CD4-positive, CD25-positive, alpha-beta regulatory T cell (primary cell): ENCODE measurements around the gene CDC42BPG. TPM values are rescaled to one million over a fixed set of nuclear protein-coding genes. Genes with fewer than 3 reads are reported as not detected.

Source experiments
- ATAC-seq, 2 donors: fragments of 150-1000 bp; cut with Tn5 transposase; one replicate each; pipeline ENCODE4 v1.10.0; 2021; ENCODE audit warnings: low read depth in 2 of 2, moderate number of reproducible peaks in 2 of 2, moderate library complexity in 1 of 2
- DNase-seq, 3 donors: peaks; one replicate each; pipeline versions ENCODE4 v3.0.0 to v3.0.0-alpha.2; 2012 to 2022; ENCODE audit warnings: mixed read lengths in 1 of 3
- H3K27ac ChIP-seq: one replicate; pipeline ENCODE4 v1.7.0; 2013; ENCODE audit warnings: mild to moderate bottlenecking, low read length; ENCODE audit not compliant: insufficient read depth, poor library complexity, severe bottlenecking
- H3K27me3 ChIP-seq: one replicate; pipeline ENCODE4 v1.7.0; 2013; ENCODE audit warnings: low read length; ENCODE audit not compliant: control insufficient read depth, insufficient read depth
- H3K36me3 ChIP-seq: one replicate; pipeline ENCODE4 v1.7.0; 2013; ENCODE audit warnings: mild to moderate bottlenecking, low read length, moderate library complexity; ENCODE audit not compliant: control insufficient read depth, insufficient read depth
- H3K4me1 ChIP-seq: 2 replicates; pipeline ENCODE4 v1.7.0; 2013; ENCODE audit warnings: mild to moderate bottlenecking, low read length; ENCODE audit not compliant: insufficient read depth, control insufficient read depth, poor library complexity, severe bottlenecking
- H3K4me3 ChIP-seq: one replicate; pipeline ENCODE4 v1.7.0; 2013; ENCODE audit warnings: low read depth, mild to moderate bottlenecking, low read length, moderate library complexity
- H3K9me3 ChIP-seq, 2 experiments: 1 replicate in 1 of 2; 2 replicates in 1 of 2; pipeline ENCODE4 v1.7.0; 2013; ENCODE audit warnings: low read length in 2 of 2, mild to moderate bottlenecking in 1 of 2, moderate library complexity in 1 of 2; ENCODE audit not compliant: control insufficient read depth in 2 of 2
- H3K27ac Mint-ChIP-seq, 3 donors: one replicate each; pipeline ENCODE4 v1.8.0; 2020 to 2022; ENCODE audit warnings: mild to moderate bottlenecking in 3 of 3, mixed read lengths in 3 of 3, moderate library complexity in 2 of 3
- H3K27me3 Mint-ChIP-seq: one replicate; pipeline ENCODE4 v1.8.0; 2022; ENCODE audit warnings: mild to moderate bottlenecking, mixed read lengths
- H3K36me3 Mint-ChIP-seq: one replicate; pipeline ENCODE4 v1.8.0; 2020; ENCODE audit warnings: mixed read lengths
- H3K4me1 Mint-ChIP-seq, 4 donors: one replicate each; pipeline ENCODE4 v1.8.0; 2020 to 2022; ENCODE audit warnings: mixed read lengths in 4 of 4, mild to moderate bottlenecking in 1 of 4
- H3K4me3 Mint-ChIP-seq, 4 donors: one replicate each; pipeline ENCODE4 v1.8.0; 2020 to 2022; ENCODE audit warnings: mild to moderate bottlenecking in 4 of 4, mixed read lengths in 4 of 4, moderate library complexity in 3 of 4
- H3K9me3 Mint-ChIP-seq, 7 donors: one replicate each; pipeline ENCODE4 v1.8.0; 2020 to 2022; ENCODE audit warnings: mixed read lengths in 7 of 7, mild to moderate bottlenecking in 3 of 7, moderate library complexity in 2 of 7
- polyA plus RNA-seq, 4 donors: library from polyadenylated mRNA; unstranded; fragments of 300-500 nt; fragmentation: Illumina TruSeq; gene quantifications; one replicate each; pipeline ENCODE4 v1.2.3, GENCODE V29; 2021
- total RNA-seq: library from RNA; stranded (reverse); gene quantifications from one replicate; pipeline ENCODE4 v1.2.3, GENCODE V29; 2022

The CDC42BPG gene
- total and polyA plus RNA-seq, 5 donors from 2014 or later, result 0.11 to 11.6 (median 0.13) TPM; not detected in 2

DNA sequence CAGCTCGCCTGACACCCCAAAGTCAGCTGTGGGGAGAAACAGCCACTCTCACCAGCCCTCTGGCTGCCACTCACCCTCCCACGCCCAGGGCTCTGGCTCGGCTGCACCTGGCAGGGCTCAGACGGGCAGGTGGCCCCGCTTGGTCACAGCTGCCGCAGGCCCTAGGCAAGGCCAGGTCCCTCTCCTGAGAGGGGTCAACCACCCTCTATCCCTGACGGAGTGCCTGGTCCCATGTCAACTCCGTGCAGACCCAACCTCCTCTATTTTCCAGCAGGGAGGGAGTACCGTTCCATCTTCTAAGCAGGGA is 43.3 kb downstream of the CDC42BPG start:
- peaks cover 13% of the 10 kb centered on the region for H3K36me3 Mint-ChIP-seq
- no peaks in the 10 kb centered on the region for H3K9me3 Mint-ChIP-seq
- no peaks in the 10 kb centered on the region for H3K27me3 ChIP-seq
- H3K27ac Mint-ChIP-seq, result peak overlapping the region in 2 of 3 donors; percentile 67 to 88
- H3K4me1 ChIP-seq, result peaks cover 33% of the 10 kb centered on the region
- no peaks in the 10 kb centered on the region for H3K27me3 Mint-ChIP-seq
- peak overlapping the region; percentile 75 to 88 (median 86) for H3K4me3 Mint-ChIP-seq
- H3K9me3 ChIP-seq, result no peaks in the 10 kb centered on the region
- peaks cover 0 to 47% (median 14%) of the 10 kb centered on the region in 4 donors for H3K4me1 Mint-ChIP-seq
- no peak overlapping the region for H3K4me3 ChIP-seq
- H3K27ac ChIP-seq, result peak overlapping the region; percentile 82
- DNase-seq (no peak), ATAC-seq (no peak)
- H3K36me3 ChIP-seq, result peaks cover 47% of the 10 kb centered on the region

DNA sequence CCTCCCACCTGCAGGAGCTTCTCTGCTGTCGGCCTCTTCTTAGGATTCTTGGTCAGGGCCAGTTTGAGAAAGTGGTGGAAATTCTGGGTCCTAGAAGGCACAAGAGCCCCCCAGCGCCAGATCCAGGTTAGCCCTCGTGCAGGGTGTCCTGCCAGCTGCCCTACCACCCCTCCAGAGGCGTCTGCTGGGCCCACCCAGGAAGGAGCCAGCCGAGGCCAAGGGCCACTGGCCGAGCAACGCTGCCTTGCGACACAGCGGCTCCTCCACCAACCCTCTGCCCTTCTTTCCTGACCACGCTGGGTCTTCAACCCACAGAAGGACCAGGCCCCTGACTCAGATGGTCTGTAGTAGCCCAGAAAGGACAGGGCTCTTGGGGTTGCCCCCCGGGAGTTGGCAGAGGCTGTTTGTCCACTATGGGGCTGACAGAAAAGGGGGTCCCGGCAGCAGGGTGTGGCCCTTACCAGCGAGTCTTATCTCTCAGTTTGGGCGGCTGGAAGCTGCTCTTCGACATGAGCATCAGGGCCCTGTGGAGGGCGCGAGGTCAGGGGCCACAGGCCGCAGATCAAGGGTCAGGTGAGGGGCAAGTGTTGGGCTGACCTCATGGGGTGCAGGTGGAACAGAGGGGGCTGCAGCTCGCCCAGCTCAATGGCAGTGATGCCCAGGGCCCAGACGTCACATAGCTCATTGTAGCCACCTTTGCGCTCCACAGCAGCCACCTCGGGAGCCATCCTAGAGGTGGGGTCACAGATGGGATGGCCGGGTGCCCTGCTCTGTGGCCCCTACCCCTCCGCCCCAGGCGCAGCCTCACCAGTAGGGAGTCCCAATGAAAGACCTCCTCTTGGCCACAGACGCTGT is 43.9 kb downstream of the CDC42BPG start:
- DNase-seq (no peak), ATAC-seq (no peak)
- H3K27me3 Mint-ChIP-seq, result no peaks in the 10 kb centered on the region
- peaks cover 9% of the 10 kb centered on the region for H3K36me3 Mint-ChIP-seq
- peak overlapping the region; percentile 75 to 88 (median 86) for H3K4me3 Mint-ChIP-seq
- Histone ChIP-seq H3K4me3 (no peak overlapping the region), H3K36me3 (peaks cover 44% of the 10 kb centered on the region), H3K4me1 (peaks cover 33% of the 10 kb centered on the region), H3K27me3 (no peaks in the 10 kb centered on the region), H3K9me3 (no peaks in the 10 kb centered on the region), H3K27ac (peak overlapping the region; percentile 82)
- H3K27ac Mint-ChIP-seq, result peak overlapping the region in 2 of 3 donors; percentile 67 to 88
- no peaks in the 10 kb centered on the region for H3K9me3 Mint-ChIP-seq
- peaks cover 0 to 53% (median 16%) of the 10 kb centered on the region in 4 donors for H3K4me1 Mint-ChIP-seq

- Histone ChIP-seq H3K36me3 (peaks cover 38% of the 10 kb centered on the region), H3K27ac (no peak overlapping the region), H3K4me3 (no peak overlapping the region), H3K27me3 (no peaks in the 10 kb centered on the region), H3K9me3 (no peaks in the 10 kb centered on the region), H3K4me1 (peaks cover 33% of the 10 kb centered on the region)
- Mint-ChIP-seq H3K27ac (no peak overlapping the region), H3K9me3 (no peaks in the 10 kb centered on the region), H3K4me3 (peak overlapping the region in 2 of 4 donors; percentile 47 to 51), H3K4me1 (peaks cover 0 to 57% (median 20%) of the 10 kb centered on the region in 4 donors), H3K36me3 (peaks cover 9% of the 10 kb centered on the region), H3K27me3 (no peaks in the 10 kb centered on the region)
- no peak for DNase-seq
- no peak for ATAC-seq
These were observed 44.7 kb downstream of the CDC42BPG start for GRCh38 chr11:64799623-64800302.

GRCh38 chr11:64799256-64799622 is 45.2 kb downstream of the CDC42BPG start:
- H3K4me1 ChIP-seq, result peaks cover 33% of the 10 kb centered on the region
- H3K4me1 Mint-ChIP-seq, result peaks cover 0 to 61% (median 24%) of the 10 kb centered on the region in 4 donors
- H3K4me3 ChIP-seq, result no peak overlapping the region

GRCh38 chr11:64796757-64797541 is 47.5 kb downstream of the CDC42BPG start:
- Histone ChIP-seq H3K4me1 (peaks cover 15% of the 10 kb centered on the region), H3K27ac (no peak overlapping the region), H3K9me3 (no peaks in the 10 kb centered on the region), H3K36me3 (peaks cover 45% of the 10 kb centered on the region), H3K27me3 (no peaks in the 10 kb centered on the region), H3K4me3 (no peak overlapping the region)
- no peaks in the 10 kb centered on the region for H3K27me3 Mint-ChIP-seq
- no peak overlapping the region for H3K27ac Mint-ChIP-seq
- no peak overlapping the region for H3K4me3 Mint-ChIP-seq
- ATAC-seq (no peak), DNase-seq (no peak)
- peaks cover 0 to 57% (median 29%) of the 10 kb centered on the region in 4 donors for H3K4me1 Mint-ChIP-seq
- no peaks in the 10 kb centered on the region for H3K9me3 Mint-ChIP-seq
- peaks cover 9% of the 10 kb centered on the region for H3K36me3 Mint-ChIP-seq

More at GRCh38 chr11:64799256-64799622, 45.2 kb downstream of the CDC42BPG start:
- Histone ChIP-seq H3K27ac (no peak overlapping the region), H3K27me3 (no peaks in the 10 kb centered on the region), H3K36me3 (peaks cover 37% of the 10 kb centered on the region), H3K9me3 (no peaks in the 10 kb centered on the region)
- DNase-seq (no peak), ATAC-seq (no peak)
- H3K27me3 Mint-ChIP-seq, result no peaks in the 10 kb centered on the region
- peak overlapping the region in 1 of 4 donors; percentile 51 for H3K4me3 Mint-ChIP-seq
- H3K9me3 Mint-ChIP-seq, result no peaks in the 10 kb centered on the region
- H3K27ac Mint-ChIP-seq, result no peak overlapping the region
- peaks cover 9% of the 10 kb centered on the region for H3K36me3 Mint-ChIP-seq

- no peaks in the 10 kb centered on the region for H3K9me3 ChIP-seq
- no peak for DNase-seq
- ATAC-seq, result no peak
- no peak overlapping the region for H3K27ac ChIP-seq
- H3K27me3 ChIP-seq, result no peaks in the 10 kb centered on the region
- Mint-ChIP-seq H3K4me1 (peaks cover 0 to 49% (median 28%) of the 10 kb centered on the region in 4 donors), H3K4me3 (no peak overlapping the region), H3K36me3 (peaks cover 9% of the 10 kb centered on the region), H3K27me3 (no peaks in the 10 kb centered on the region), H3K9me3 (no peaks in the 10 kb centered on the region), H3K27ac (peak overlapping the region in 2 of 3 donors; percentile 14 to 62)
- peaks cover 7% of the 10 kb centered on the region for H3K4me1 ChIP-seq
- H3K4me3 ChIP-seq, result no peak overlapping the region
- H3K36me3 ChIP-seq, result peaks cover 47% of the 10 kb centered on the region
These were observed 48.3 kb downstream of the CDC42BPG start for GRCh38 chr11:64796047-64796756.

- Mint-ChIP-seq H3K27ac (peak overlapping the region; percentile 69 to 87 (median 72)), H3K9me3 (no peaks in the 10 kb centered on the region), H3K27me3 (no peaks in the 10 kb centered on the region), H3K4me1 (peaks cover 0 to 38% (median 22%) of the 10 kb centered on the region in 4 donors), H3K4me3 (no peak overlapping the region), H3K36me3 (peaks cover 11% of the 10 kb centered on the region)
- Histone ChIP-seq H3K4me1 (no peaks in the 10 kb centered on the region), H3K9me3 (no peaks in the 10 kb centered on the region), H3K27me3 (no peaks in the 10 kb centered on the region), H3K27ac (no peak overlapping the region), H3K4me3 (no peak overlapping the region), H3K36me3 (peaks cover 45% of the 10 kb centered on the region)
- DNase-seq (no peak), ATAC-seq (no peak)
These were observed 49.9 kb downstream of the CDC42BPG start for GRCh38 chr11:64794526-64794925.
